Breast epithelium (tissue), 4 donors: Measurements from ENCODE around the gene TNP2. TPM values are rescaled to one million over a fixed set of nuclear protein-coding genes. Genes with fewer than 3 reads are reported as not detected.

Experiments used
- DNase-seq, 2 donors: peaks; one replicate each; pipeline ENCODE4 v3.0.0-alpha.2; 2019; ENCODE audit warnings: low spot score in 2 of 2
- H3K27ac ChIP-seq, 2 donors: fragments of 200-600 bp; sonication (generic) in 1 of 2; one replicate each; pipeline ENCODE4 v1.5.1; 2016 to 2019; ENCODE audit warnings: mild to moderate bottlenecking in 1 of 2
- H3K27me3 ChIP-seq, 2 donors: fragments of 200-600 bp; sonication (generic) in 1 of 2; one replicate each; pipeline versions ENCODE4 v1.5.1 to v1.6.0; 2017 to 2019; ENCODE audit warnings: control low read depth in 1 of 2, mild to moderate bottlenecking in 1 of 2
- H3K36me3 ChIP-seq: fragments of 200-600 bp; one replicate; pipeline ENCODE4 v1.5.1; 2019
- H3K4me1 ChIP-seq, 2 donors: fragments of 200-600 bp; sonication (generic); one replicate each; pipeline ENCODE4 v1.5.1; 2016 to 2019; ENCODE audit warnings: control low read depth in 1 of 2
- H3K4me3 ChIP-seq, 3 donors: fragments of 200-600 bp; sonication (generic); 1 replicate in 2 of 3; 2 replicates in 1 of 3; pipeline ENCODE4 v1.5.1; 2016 to 2019; ENCODE audit warnings: mild to moderate bottlenecking in 3 of 3, moderate library complexity in 2 of 3
- H3K9me3 ChIP-seq, 2 donors: fragments of 200-600 bp; sonication (generic) in 1 of 2; one replicate each; pipeline ENCODE4 v1.5.1; 2016 to 2019; ENCODE audit warnings: control low read depth in 1 of 2
- CTCF ChIP-seq, 3 donors: fragments of 450-650 bp; IDR thresholded peaks; one replicate each; pipeline ENCODE4 v1.5.1; 2016 to 2017; ENCODE audit warnings: antibody characterized with exemption in 3 of 3, mild to moderate bottlenecking in 3 of 3, moderate library complexity in 3 of 3
- POLR2A ChIP-seq: fragments of 450-650 bp; IDR thresholded peaks from one replicate; pipeline ENCODE4 v1.6.1; 2016; ENCODE audit warnings: antibody characterized with exemption, mild to moderate bottlenecking, moderate library complexity
- POLR2AphosphoS5 ChIP-seq, 3 donors: sonication (generic); formaldehyde crosslinking; IDR thresholded peaks; one replicate each; pipeline ENCODE4 v1.6.1; 2017; ENCODE audit warnings: antibody characterized with exemption in 3 of 3
- intact Hi-C: fragments of 100-400 bp; cut with DNase I; formaldehyde crosslinking; loops from one replicate; pipeline ENCODE4 v1.15.1; 2023; ENCODE audit warnings: low total_unique reads
- total RNA-seq, 3 donors: library from RNA; depleted of rRNA; stranded (reverse); fragments of >200 nt; gene quantifications; one replicate each; pipeline ENCODE4 v1.1.0, GENCODE V29; 2016

The TNP2 gene
- total RNA-seq, 3 donors from 2014 or later, result not detected

- Histone ChIP-seq H3K4me3 (no peak overlapping the region), H3K4me1 (no peaks in the 10 kb centered on the region), H3K27me3 (no peaks in the 10 kb centered on the region), H3K27ac (no peak overlapping the region), H3K36me3 (no peaks in the 10 kb centered on the region), H3K9me3 (no peaks in the 10 kb centered on the region)
- TF ChIP-seq CTCF (IDR thresholded peaks at IDR 0.05), result no peak
- TF ChIP-seq POLR2AphosphoS5 (IDR thresholded peaks at IDR 0.05), result no peak
- intact Hi-C loops, result no loop called here
- no peak for DNase-seq
Measured at GRCh38 chr16:11277607-11278337, 8.6 kb upstream of the TNP2 start.

- intact Hi-C loops, result no loop called here
- no peaks in the 10 kb centered on the region for H3K36me3 ChIP-seq
Measured at GRCh38 chr16:11276896-11277593, 7.9 kb upstream of the TNP2 start.

GRCh38 chr16:11276143-11276895, 7.2 kb upstream of the TNP2 start, which contains the start of gene PRM2:
TSS of gene PRM2 (minus strand) at chr16:11276480. CDS start at chr16:11276370, 110 bp downstream.
- Histone ChIP-seq H3K27me3 (no peaks in the 10 kb centered on the region), H3K4me1 (no peaks in the 10 kb centered on the region), H3K36me3 (no peaks in the 10 kb centered on the region), H3K9me3 (no peaks in the 10 kb centered on the region), H3K4me3 (no peak within 1 kb of the TSS), H3K27ac (no peak within 1 kb of the TSS)
- no peak for DNase-seq
- TF ChIP-seq POLR2AphosphoS5 (IDR thresholded peaks at IDR 0.05) (no peak), POLR2A (no peak), CTCF (IDR thresholded peaks at IDR 0.05) (no peak)
- intact Hi-C loops, result no loop called here

More at GRCh38 chr16:11276896-11277593, 7.9 kb upstream of the TNP2 start:
- TF ChIP-seq CTCF (IDR thresholded peaks at IDR 0.05) (no peak), POLR2AphosphoS5 (IDR thresholded peaks at IDR 0.05) (no peak)
- no peaks in the 10 kb centered on the region for H3K9me3 ChIP-seq
- no peak overlapping the region for H3K4me3 ChIP-seq
- H3K4me1 ChIP-seq, result no peaks in the 10 kb centered on the region
- H3K27ac ChIP-seq, result no peak overlapping the region
- no peak for DNase-seq
- no peaks in the 10 kb centered on the region for H3K27me3 ChIP-seq

GRCh38 chr16:11274964-11275363, 5.8 kb upstream of the TNP2 start:
- Histone ChIP-seq H3K4me1 (no peaks in the 10 kb centered on the region), H3K27ac (no peak overlapping the region), H3K9me3 (no peaks in the 10 kb centered on the region), H3K27me3 (no peaks in the 10 kb centered on the region), H3K36me3 (no peaks in the 10 kb centered on the region), H3K4me3 (no peak overlapping the region)
- intact Hi-C loops, result no loop called here
- DNase-seq, result no peak
- TF ChIP-seq POLR2AphosphoS5 (IDR thresholded peaks at IDR 0.05) (no peak), CTCF (IDR thresholded peaks at IDR 0.05) (no peak), POLR2A (no peak)
